ENCODE results near the gene TIPIN. TPM values are rescaled to one million over a fixed set of nuclear protein-coding genes. Genes with fewer than 3 reads are reported as not detected.
A peak's percentile ranks its signal among the peaks of the same experiment; 100 is the strongest.
"Not testable (repeated sequence)": the region's sequence is repeated elsewhere in the genome, so short reads cannot be mapped to it uniquely, and the experiment has no call there.

The TIPIN gene
- total and polyA plus RNA-seq, 2 experiments from 2014 or later, result 14.7 to 17.1 TPM

DNA sequence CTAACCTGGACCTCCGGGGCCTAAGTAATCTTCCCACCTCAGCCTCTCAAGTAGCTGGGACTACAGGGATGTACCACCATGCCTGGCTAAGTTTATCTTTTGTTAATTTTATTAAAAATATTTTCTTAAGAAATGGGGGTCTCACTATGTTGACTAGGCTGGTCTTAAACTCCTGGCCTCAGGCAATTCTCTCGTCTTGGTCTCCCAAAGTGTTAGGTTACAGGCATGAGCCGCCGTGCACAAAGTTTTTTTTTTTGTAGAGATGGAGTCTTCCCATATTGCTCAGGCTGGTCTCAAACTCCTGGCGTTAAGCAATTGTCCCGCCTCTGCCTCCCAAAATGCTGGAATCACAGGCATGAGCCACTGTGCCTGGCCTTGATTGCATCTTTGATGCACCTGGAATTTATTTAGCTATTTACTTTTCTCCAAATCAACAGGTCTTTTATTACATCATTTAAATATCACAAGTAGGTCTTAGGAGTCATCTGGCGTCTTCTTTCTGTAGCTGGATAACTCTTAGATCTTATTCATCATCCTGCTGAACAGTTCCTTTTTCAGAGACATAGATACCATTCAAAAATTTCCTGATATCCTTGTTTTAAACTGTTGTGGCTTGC, 22.4 kb upstream of the TIPIN start:
- H3K9me3 ChIP-seq (ENCODE audit: low read depth), result no peaks in the 10 kb centered on the region
- H3K4me3 ChIP-seq, result no peak overlapping the region
- TF ChIP-seq, protein P1, sequence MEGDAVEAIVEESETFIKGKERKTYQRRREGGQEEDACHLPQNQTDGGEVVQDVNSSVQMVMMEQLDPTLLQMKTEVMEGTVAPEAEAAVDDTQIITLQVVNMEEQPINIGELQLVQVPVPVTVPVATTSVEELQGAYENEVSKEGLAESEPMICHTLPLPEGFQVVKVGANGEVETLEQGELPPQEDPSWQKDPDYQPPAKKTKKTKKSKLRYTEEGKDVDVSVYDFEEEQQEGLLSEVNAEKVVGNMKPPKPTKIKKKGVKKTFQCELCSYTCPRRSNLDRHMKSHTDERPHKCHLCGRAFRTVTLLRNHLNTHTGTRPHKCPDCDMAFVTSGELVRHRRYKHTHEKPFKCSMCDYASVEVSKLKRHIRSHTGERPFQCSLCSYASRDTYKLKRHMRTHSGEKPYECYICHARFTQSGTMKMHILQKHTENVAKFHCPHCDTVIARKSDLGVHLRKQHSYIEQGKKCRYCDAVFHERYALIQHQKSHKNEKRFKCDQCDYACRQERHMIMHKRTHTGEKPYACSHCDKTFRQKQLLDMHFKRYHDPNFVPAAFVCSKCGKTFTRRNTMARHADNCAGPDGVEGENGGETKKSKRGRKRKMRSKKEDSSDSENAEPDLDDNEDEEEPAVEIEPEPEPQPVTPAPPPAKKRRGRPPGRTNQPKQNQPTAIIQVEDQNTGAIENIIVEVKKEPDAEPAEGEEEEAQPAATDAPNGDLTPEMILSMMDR (IDR thresholded peaks at IDR 0.05; ENCODE audit: low read depth, low read length), result no peak
- H3K27me3 ChIP-seq, result no peaks in the 10 kb centered on the region
- H3K27ac ChIP-seq, result no peak overlapping the region
- no peaks in the 10 kb centered on the region for H3K36me3 ChIP-seq
- DNase-seq (ENCODE audit: low read depth in 1 of 2, low spot score in 1 of 2), result no peak
- no peaks in the 10 kb centered on the region for H3K4me1 ChIP-seq (ENCODE audit: low read depth)

DNA sequence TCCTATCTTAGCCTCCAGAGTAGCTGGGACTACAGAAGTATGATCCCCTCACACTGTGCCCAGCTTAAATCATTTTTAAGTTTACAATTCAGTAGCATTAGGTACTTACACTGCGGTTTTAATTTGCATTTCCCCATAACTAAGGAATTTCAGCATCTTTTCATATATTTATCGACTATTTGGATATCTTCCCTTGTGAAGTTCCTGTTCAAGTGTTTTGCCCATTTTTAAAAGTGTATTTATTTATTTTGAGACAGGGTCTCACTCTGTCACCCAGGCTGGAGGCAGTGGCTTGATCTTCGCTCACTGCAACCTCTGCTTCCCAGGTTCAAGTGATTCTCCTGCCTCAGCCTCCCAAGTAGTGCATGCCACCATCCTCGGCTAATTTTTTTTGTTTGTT, 17.7 kb upstream of the TIPIN start:
- Histone ChIP-seq H3K4me1 (ENCODE audit: low read depth) (no peaks in the 10 kb centered on the region), H3K4me3 (no peak overlapping the region), H3K36me3 (no peaks in the 10 kb centered on the region), H3K9me3 (ENCODE audit: low read depth) (no peaks in the 10 kb centered on the region), H3K27ac (no peak overlapping the region), H3K27me3 (no peaks in the 10 kb centered on the region)
- TF ChIP-seq, protein P1 (IDR thresholded peaks at IDR 0.05; ENCODE audit: low read depth, low read length), result no peak
- no peak for DNase-seq (ENCODE audit: low read depth in 1 of 2, low spot score in 1 of 2)

DNA sequence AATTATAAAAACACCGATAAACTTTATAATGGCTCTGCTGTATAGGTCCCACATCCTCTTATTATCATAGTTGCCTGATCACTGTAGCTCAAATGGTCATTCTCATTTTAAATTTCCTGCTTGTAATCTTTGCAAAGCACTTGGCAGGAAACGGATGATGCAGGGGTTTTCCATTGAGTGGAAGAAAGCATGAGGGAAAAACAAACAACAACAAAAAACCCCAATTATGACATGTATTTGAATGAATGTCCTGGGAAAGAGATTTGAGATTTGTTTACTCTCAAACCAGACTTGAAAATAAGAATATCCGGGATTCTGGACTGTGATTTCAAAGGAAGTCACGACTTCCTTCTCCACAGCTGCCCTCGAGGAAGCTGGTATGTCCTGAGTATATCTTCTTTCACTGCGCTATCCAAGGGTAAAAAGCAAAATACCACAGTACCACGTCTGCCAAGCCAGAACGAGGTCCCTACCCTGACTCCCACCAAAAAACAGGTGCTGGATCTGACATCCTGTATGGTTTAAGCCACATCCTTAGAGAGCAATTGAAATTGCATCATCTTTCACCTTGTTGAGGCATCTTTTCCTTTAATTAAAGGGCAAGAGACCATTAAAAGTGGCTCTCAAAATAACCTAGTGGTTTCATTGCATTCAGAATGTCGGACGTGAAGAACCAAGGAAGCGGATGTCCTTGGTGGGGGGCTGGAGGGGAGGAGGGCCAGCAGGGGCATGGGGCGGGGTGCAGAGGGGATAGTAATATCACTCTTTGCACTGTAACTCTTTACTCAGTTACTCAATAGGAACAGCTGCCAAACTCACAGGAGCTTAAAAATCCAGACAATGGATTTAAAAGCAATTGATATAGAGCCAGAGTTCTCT, 13.5 kb upstream of the TIPIN start:
- no peaks in the 10 kb centered on the region for H3K9me3 ChIP-seq (ENCODE audit: low read depth)
- H3K36me3 ChIP-seq, result no peaks in the 10 kb centered on the region
- no peak overlapping the region for H3K4me3 ChIP-seq
- peak in 1 of 2 donors; percentile 49 for DNase-seq (ENCODE audit: low read depth in 1 of 2, low spot score in 1 of 2)
- TF ChIP-seq, protein P1 (IDR thresholded peaks at IDR 0.05; ENCODE audit: low read depth, low read length), result no peak
- no peaks in the 10 kb centered on the region for H3K27me3 ChIP-seq
- H3K27ac ChIP-seq, result no peak overlapping the region
- no peaks in the 10 kb centered on the region for H3K4me1 ChIP-seq (ENCODE audit: low read depth)

DNA sequence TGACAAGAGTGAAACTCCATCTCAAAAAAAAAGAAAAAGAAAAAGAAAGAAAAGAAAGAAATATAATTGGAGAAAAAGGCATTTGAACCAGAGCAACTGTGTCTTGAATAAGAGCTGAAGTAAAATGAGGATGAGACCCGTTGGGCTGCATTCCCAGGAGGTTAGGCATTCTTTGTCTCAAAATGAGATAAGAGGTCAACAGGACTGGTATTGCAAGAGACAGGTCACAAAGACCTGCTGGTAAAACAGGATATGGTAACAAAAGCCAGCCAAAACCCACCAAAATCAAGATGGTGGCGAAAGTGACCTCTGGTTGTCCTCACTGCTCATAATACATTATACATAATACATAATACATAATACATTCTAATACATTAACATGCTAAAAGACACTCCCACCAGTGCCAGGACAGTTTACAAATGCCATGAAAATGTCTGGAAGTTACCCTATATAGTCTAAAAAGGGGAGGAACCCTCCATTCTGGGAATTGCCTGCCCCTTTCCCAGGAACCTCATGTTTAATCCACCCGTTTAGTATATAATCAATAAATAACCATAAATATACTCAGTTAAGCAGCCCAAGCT, 8.6 kb upstream of the TIPIN start:
- no peaks in the 10 kb centered on the region for H3K4me1 ChIP-seq (ENCODE audit: low read depth)
- H3K4me3 ChIP-seq, result no peak overlapping the region
- H3K27me3 ChIP-seq, result no peaks in the 10 kb centered on the region
- TF ChIP-seq, protein P1 (IDR thresholded peaks at IDR 0.05; ENCODE audit: low read depth, low read length), result no peak
- H3K27ac ChIP-seq, result no peak overlapping the region
- no peaks in the 10 kb centered on the region for H3K36me3 ChIP-seq
- H3K9me3 ChIP-seq (ENCODE audit: low read depth), result no peaks in the 10 kb centered on the region
- no peak for DNase-seq (ENCODE audit: low read depth in 1 of 2, low spot score in 1 of 2)

DNA sequence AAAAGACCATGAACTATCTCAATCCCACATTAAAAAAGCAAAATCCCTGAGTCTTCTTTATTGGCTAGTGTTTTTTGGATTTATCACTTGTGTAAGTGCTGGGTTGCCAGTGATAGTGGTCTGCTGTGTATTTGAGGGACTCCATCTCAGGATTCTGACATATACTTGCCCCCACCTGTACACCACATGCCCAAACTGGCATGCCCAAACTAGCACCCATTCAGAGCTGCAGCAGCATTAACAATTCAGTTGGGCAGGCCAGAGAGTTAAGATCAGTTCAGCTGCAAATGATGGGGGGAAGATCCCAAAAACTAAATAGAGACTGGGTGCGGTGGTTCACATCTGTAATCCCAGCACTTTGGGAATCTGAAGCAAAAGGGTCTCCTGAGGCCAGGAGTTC, 6.3 kb upstream of the TIPIN start:
- Histone ChIP-seq H3K27me3 (no peaks in the 10 kb centered on the region), H3K4me3 (no peak overlapping the region), H3K9me3 (ENCODE audit: low read depth) (no peaks in the 10 kb centered on the region), H3K4me1 (ENCODE audit: low read depth) (no peaks in the 10 kb centered on the region), H3K36me3 (no peaks in the 10 kb centered on the region), H3K27ac (no peak overlapping the region)
- DNase-seq (ENCODE audit: low read depth in 1 of 2, low spot score in 1 of 2), result no peak
- TF ChIP-seq, protein P1 (IDR thresholded peaks at IDR 0.05; ENCODE audit: low read depth, low read length), result no peak

DNA sequence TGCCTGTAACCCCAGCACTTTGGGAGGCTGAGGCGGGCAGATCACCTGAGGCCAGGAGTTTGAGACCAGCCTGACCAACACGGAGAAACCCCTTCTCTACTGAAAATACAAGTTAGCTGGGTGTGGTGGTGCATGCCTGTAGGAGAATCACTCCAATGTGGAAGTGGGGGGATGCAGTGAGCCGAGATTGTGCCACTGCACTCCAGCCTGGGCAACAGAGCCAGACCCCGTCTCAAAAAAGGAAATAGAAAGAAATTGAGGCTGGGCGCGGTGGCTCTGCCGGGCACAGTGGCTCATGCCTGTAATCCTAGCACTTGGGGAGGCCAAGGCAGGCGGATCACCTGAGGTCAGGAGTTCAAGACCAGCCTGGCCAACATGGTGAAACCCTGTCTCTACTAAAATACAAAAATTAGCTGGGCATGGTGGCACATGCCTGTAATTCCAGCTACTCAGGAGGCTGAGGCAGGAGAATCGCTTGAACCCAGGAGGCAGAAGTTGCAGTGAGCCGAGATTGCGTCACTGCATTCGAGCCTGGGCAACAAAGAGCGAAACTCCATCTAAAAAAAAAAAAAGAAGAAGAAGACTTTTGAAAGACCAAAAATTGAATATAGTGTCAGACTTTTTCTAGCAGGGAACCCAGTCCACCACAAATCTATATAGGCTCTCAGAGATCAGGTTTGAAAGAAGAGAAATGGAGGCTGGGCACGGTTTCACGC, 5.4 kb upstream of the TIPIN start:
- DNase-seq (ENCODE audit: low read depth in 1 of 2, low spot score in 1 of 2); H3K4me3 ChIP-seq; H3K27me3 ChIP-seq; H3K9me3 ChIP-seq (ENCODE audit: low read depth); H3K4me1 ChIP-seq (ENCODE audit: low read depth); H3K27ac ChIP-seq; H3K36me3 ChIP-seq: not testable (repeated sequence)

All from cardiac muscle cell (in vitro differentiated cells and primary cell).